ENCODE measurements around the gene RB1. TPM values are rescaled to one million over a fixed set of nuclear protein-coding genes. Genes with fewer than 3 reads are reported as not detected.

RB1 gene
- total and polyA plus RNA-seq, 9 of the 15 experiments (the other 6 are each of a cell fraction or from before 2014, with no cell fraction given): 5.0 to 23.8 (median 17.9) TPM

GRCh38 chr13:48296528-48296927 is 7.0 kb upstream of the RB1 start (continued):
- TF ChIP-seq ZNF318 (IDR thresholded peaks at IDR 0.05; ENCODE audit: borderline replicate concordance in 1 of 2, low read depth in 1 of 2): no peak
- no peak for TF ChIP-seq ZNF121 (CRISPR knock-in tag; conservative IDR thresholded peaks at IDR 0.05)
- no peak for TF ChIP-seq E2F6 (IDR thresholded peaks at IDR 0.05; ENCODE audit: borderline replicate concordance in 1 of 2, extremely low read depth in 1 of 2, insufficient read depth in 1 of 2, insufficient read length in 1 of 2, low read depth in 1 of 2, low read length in 1 of 2, poor library complexity in 1 of 2, severe bottlenecking in 1 of 2)
- no peak for TF ChIP-seq TOE1 (IDR thresholded peaks at IDR 0.05; ENCODE audit: borderline replicate concordance)
- TF ChIP-seq TOE1 (CRISPR knock-in tag; IDR thresholded peaks at IDR 0.05; ENCODE audit: borderline replicate concordance, low read depth): no peak
- TF ChIP-seq MCM3 (IDR thresholded peaks at IDR 0.05): no peak
- no peak for TF ChIP-seq KAT2B (IDR thresholded peaks at IDR 0.05; ENCODE audit: low read depth, low read length)
- TF ChIP-seq, protein P1, sequence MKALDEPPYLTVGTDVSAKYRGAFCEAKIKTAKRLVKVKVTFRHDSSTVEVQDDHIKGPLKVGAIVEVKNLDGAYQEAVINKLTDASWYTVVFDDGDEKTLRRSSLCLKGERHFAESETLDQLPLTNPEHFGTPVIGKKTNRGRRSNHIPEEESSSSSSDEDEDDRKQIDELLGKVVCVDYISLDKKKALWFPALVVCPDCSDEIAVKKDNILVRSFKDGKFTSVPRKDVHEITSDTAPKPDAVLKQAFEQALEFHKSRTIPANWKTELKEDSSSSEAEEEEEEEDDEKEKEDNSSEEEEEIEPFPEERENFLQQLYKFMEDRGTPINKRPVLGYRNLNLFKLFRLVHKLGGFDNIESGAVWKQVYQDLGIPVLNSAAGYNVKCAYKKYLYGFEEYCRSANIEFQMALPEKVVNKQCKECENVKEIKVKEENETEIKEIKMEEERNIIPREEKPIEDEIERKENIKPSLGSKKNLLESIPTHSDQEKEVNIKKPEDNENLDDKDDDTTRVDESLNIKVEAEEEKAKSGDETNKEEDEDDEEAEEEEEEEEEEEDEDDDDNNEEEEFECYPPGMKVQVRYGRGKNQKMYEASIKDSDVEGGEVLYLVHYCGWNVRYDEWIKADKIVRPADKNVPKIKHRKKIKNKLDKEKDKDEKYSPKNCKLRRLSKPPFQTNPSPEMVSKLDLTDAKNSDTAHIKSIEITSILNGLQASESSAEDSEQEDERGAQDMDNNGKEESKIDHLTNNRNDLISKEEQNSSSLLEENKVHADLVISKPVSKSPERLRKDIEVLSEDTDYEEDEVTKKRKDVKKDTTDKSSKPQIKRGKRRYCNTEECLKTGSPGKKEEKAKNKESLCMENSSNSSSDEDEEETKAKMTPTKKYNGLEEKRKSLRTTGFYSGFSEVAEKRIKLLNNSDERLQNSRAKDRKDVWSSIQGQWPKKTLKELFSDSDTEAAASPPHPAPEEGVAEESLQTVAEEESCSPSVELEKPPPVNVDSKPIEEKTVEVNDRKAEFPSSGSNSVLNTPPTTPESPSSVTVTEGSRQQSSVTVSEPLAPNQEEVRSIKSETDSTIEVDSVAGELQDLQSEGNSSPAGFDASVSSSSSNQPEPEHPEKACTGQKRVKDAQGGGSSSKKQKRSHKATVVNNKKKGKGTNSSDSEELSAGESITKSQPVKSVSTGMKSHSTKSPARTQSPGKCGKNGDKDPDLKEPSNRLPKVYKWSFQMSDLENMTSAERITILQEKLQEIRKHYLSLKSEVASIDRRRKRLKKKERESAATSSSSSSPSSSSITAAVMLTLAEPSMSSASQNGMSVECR (CRISPR knock-in tag; IDR thresholded peaks at IDR 0.05): no peak
- no peak for TF ChIP-seq U2AF2 (optimal IDR thresholded peaks at IDR 0.05; ENCODE audit: low read depth, low read length)
- no peak for TF ChIP-seq MTF1 (CRISPR knock-in tag; IDR thresholded peaks at IDR 0.05; ENCODE audit: borderline replicate concordance)
- no peak for TF ChIP-seq RBM14 (IDR thresholded peaks at IDR 0.05; ENCODE audit: borderline replicate concordance, insufficient read depth, low read depth, low read length)
- TF ChIP-seq, protein P2, sequence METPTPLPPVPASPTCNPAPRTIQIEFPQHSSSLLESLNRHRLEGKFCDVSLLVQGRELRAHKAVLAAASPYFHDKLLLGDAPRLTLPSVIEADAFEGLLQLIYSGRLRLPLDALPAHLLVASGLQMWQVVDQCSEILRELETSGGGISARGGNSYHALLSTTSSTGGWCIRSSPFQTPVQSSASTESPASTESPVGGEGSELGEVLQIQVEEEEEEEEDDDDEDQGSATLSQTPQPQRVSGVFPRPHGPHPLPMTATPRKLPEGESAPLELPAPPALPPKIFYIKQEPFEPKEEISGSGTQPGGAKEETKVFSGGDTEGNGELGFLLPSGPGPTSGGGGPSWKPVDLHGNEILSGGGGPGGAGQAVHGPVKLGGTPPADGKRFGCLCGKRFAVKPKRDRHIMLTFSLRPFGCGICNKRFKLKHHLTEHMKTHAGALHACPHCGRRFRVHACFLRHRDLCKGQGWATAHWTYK (CRISPR knock-in tag; IDR thresholded peaks at IDR 0.05): no peak

Data from K562 (cell line).